GM21423 (cell line): ENCODE measurements around the gene WNT11.
A peak's percentile ranks its signal among the peaks of the same experiment; 100 is the strongest.

ENCODE experiments used
- ATAC-seq: cut with Tn5 transposase; IDR thresholded peaks from one replicate; pipeline ENCODE4 v1.9.1; 2021; ENCODE audit warnings: mild to moderate bottlenecking, moderate library complexity; ENCODE audit not compliant: unreplicated experiment

WNT11 gene

GRCh38 chr11:76158394-76159302 lies 47.7 kb downstream of the WNT11 start:
- no peak for ATAC-seq

DNA sequence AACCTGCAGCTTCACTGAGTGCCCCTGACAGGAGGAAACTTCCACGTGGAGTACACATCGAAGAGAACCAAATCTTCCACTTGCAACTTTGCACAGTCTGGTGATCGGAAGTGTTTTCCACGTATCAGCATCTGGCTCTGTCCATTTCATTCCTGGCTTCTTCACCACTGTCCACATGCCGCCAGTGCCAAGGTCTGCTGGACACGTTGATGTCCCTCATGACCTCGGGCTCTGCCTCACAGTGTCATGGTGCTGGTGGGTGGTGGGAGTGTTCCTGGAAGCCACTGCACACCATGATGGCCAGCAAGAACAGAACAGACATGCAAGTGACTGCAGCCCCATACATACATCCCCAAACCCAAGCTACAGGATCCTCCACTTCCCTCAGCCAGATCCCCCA lies 48.4 kb downstream of the WNT11 start:
- ATAC-seq = no peak

DNA sequence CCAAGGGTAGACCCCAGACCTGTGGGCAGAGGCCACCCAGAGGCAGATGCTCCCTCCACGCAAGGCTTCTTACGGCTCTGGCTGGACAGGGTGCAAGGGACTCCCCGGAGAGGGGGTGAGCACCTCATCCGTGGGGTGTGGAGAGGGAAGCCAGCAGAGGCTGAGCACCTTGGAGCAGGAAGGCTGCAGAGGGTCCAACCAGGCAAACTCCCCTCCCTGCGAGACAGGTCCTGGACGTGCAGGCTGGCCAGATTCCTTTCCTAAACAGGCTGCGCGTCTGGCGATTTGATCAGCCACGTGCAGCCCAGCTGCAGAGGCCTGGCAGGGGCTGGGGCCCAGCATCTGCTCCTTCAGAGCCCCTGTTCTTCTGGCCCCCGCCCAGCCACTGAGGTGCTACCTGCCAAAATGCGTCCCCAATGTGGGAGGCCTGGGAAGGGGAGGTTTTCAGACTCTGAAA lies 49.3 kb downstream of the WNT11 start:
- no peak for ATAC-seq

DNA sequence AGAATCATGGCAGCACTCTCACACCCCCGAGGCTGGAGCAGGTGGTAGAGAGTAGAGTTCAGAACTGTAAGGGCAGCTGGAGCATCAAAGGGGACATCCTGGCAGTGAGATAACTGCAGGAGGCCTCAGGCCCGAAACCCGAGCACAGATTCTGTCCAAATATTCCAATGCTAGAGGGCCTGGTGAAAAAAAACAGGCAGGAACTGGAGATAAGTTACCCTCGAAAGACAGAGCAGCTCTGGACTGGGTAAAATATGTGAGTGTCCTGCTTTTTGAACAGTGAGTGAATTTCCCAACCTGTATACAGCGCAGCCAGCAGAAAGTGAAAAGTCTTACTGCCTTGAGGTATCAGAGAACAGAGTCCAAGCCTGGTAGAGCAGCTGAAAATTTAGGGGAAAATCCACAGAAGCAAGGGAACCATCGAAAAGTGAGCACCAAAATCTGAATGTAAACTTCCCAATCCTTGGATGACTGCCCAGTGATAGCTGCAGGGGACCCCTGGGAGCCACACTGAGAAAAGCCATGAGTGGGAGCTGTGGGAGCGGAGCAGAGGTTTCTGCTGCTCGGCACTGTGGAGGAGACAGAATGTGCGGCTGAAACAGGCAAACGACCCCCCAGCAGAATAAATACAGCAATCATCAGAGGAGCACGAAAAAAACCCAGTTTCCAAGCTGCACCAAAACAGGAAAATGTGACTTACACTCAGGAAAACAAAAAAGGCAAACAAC lies 50.6 kb downstream of the WNT11 start:
- no peak for ATAC-seq

GRCh38 chr11:76153571-76153923 lies 52.8 kb downstream of the WNT11 start:
- no peak for ATAC-seq

DNA sequence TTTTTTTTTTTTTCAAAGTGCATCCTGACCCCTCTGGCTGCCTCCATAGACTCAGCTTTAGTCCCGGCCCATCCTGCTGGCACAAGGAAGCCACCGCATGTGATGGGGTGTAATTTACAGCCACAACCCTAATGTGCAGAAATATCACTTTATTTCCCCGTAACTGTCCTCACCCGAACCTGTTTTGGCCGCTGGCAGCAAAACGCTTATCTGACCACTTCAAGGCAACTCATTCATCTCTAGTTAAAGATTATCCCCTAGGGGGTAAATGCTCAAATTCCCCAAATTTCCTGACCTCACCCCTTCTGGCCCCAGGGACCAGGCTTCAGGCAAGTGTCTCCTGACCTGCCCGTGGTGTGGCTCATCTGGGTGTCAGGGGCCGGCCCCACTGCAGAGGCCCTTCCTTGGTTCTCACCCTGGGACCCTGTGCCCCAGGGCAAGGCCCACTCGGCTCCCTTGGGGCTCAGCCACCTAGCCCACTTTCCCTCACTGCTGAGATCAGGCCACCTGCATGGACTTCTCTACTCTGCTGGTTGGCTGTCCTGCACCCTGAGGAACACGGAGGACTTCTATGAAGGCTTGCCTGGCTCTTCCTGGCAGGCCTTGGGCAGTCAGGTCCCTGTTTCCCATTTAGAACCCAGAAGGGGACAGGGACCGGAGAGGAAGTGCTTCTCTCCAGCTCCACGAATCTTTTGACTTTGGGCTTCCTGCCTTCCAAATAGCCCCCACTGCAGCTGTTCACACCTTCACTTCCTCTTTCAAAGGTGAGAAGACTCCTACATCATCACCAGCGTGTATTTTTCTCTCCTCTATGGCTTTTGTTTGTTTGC lies 53.3 kb downstream of the WNT11 start:
- ATAC-seq = peak; percentile 43

GRCh38 chr11:76152086-76152681 lies 54.1 kb downstream of the WNT11 start:
- ATAC-seq = peak; percentile 65

DNA sequence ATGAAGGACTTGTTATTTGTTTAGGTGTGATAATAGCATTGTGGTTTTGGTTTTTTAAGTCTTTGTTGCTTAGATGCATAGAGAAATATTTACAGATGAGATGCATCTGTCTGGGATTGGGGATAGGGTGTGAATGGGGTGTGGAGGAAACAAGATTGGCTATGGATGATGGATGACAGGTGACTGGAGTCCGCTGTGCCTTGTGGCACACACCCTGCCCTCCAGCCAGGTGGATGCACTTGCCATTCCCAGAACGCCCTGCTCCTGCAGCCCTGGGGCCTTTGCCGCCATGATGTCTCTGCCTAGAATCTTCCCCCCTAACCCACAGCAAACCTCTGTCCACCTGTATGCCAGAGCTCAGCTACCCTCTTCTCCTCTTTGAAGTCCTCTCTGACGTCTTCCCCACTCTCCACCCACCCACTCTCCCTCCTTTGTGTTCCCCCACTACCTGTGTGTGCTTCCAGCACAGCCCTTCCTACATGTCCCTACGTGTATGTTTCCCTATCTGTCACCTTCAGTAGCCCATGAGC lies 54.7 kb downstream of the WNT11 start:
- ATAC-seq = no peak

DNA sequence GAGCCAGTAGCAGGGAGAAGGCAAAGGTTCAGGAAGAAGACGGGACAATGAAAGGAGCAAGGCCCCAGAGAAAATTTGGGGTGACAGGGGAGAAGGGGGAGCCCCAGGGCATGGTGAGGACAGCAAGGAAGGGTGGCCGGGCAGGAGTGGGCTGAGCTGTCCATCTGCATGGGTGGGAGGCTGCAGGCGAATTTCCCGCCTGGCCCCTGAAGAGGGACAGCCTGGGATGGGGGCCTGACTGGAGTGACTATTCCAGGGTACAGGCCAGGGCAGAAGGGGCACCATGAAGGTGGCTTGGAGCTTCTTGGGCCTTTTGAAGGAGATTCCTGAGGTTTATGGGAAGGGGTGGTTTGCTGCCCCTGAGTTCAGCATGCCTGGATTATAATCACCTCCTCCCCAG lies 56.2 kb downstream of the WNT11 start:
- ATAC-seq = no peak

GRCh38 chr11:76149713-76150112 lies 56.6 kb downstream of the WNT11 start:
- ATAC-seq = no peak

DNA sequence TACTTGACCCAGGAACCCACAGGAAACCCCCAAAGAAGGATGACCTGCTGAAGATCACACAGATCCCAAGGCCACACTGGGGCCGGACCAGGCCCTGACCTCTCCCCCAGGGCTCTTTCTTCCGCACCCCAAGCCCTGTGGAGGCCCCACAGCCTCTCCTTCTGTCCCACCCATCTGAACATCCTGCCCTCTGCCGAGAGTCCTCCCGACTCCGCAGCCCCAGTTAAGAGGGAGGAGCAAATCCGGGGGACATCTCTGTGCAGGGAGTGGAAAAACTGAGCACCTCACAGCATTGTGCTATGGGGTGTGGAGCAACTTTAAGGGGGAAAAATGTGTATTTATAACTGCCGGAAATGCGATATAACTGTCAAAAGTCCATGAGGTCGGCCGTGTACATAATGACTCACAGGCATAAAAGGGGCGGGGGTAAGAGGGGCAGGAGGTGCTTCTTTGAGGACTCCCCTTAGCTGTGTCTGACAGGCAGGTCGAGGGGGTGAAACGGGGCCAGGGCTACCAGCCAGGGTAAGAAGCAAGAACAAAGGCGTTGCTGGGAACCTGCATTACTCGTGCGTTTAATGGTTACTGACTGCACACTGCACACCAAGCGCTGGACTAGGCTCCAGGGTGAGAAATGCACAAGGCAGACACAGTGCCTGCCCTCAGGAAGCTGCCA lies 57.2 kb downstream of the WNT11 start:
- no peak for ATAC-seq

DNA sequence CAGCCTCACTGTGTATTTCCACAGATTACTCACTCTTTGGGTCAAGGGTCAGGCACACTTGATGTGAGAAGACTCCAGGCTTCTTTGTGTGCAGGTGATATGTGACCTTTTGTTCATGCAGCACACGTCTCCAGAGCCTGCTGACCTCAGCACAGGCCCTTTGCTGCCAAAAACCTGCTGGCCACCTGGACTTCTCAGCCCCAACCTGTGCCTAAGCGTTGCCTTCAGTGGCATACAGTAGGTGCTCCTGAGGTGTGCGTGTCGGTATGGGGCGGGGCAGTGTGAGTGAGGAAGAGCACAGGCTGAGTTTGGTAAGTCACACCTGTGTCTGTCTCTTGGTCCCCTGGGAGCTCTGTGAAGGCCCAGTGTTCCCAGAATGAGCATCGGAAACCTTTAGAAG lies 58.1 kb downstream of the WNT11 start:
- no peak for ATAC-seq

GRCh38 chr11:76147106-76147740 lies 59.1 kb downstream of the WNT11 start:
- ATAC-seq = no peak

- ATAC-seq = no peak
Measured at GRCh38 chr11:76143274-76143673, 63.0 kb downstream of the WNT11 start.

- ATAC-seq = no peak
Measured at GRCh38 chr11:76141901-76142588, 64.3 kb downstream of the WNT11 start.

- ATAC-seq = no peak
Measured at GRCh38 chr11:76140912-76141574, 65.3 kb downstream of the WNT11 start.

GRCh38 chr11:76139314-76139713 lies 67.0 kb downstream of the WNT11 start:
- no peak for ATAC-seq
